Ectodermal cell (in vitro differentiated cells): ENCODE measurements around the gene MSI2.
A peak's percentile ranks its signal among the peaks of the same experiment; 100 is the strongest.

Experiments
- H3K27ac ChIP-seq: 2 replicates; pipeline ENCODE4 v1.7.0; 2013; ENCODE audit warnings: mild to moderate bottlenecking, low read depth, low read length; ENCODE audit not compliant: insufficient read depth, poor library complexity, severe bottlenecking
- H3K27me3 ChIP-seq: 2 replicates; pipeline ENCODE4 v1.7.0; 2013; ENCODE audit warnings: mild to moderate bottlenecking, low read length; ENCODE audit not compliant: insufficient read depth, control insufficient read depth, poor library complexity, severe bottlenecking
- H3K36me3 ChIP-seq: one replicate; pipeline ENCODE4 v1.7.0; 2013; ENCODE audit warnings: low read length; ENCODE audit not compliant: control insufficient read depth, insufficient read depth
- H3K4me1 ChIP-seq: one replicate; pipeline ENCODE4 v1.7.0; 2013; ENCODE audit warnings: low read length; ENCODE audit not compliant: control insufficient read depth, insufficient read depth
- H3K4me3 ChIP-seq: 2 replicates; pipeline ENCODE4 v1.7.0; 2013; ENCODE audit warnings: low read depth, low read length, control low read depth; ENCODE audit not compliant: insufficient read depth
- H3K9me3 ChIP-seq: 2 replicates; pipeline ENCODE4 v1.7.0; 2013; ENCODE audit warnings: mild to moderate bottlenecking, low read length, moderate library complexity; ENCODE audit not compliant: control insufficient read depth
- WGBS, 2 experiments: methylation state at CpG; one replicate each; pipeline ENCODE4 v1.1.7; 2013; ENCODE audit warnings: missing lambda C conversion rate in 2 of 2; 5-methylcytosine and 5-hydroxymethylcytosine counted together

The MSI2 gene

GRCh38 chr17:57288040-57288772, 31.9 kb downstream of the MSI2 start:
- Histone ChIP-seq H3K4me3 (no peak overlapping the region), H3K36me3 (no peaks in the 10 kb centered on the region), H3K27me3 (no peaks in the 10 kb centered on the region), H3K4me1 (peaks cover 63% of the 10 kb centered on the region), H3K9me3 (no peaks in the 10 kb centered on the region), H3K27ac (no peak overlapping the region)
- WGBS, 2 experiments, result 87 to 88% methylated on average over 10 of the region's 10 CpGs

GRCh38 chr17:57288773-57289121, 32.4 kb downstream of the MSI2 start:
- H3K27ac ChIP-seq, result no peak overlapping the region
- peaks cover 58% of the 10 kb centered on the region for H3K4me1 ChIP-seq
- WGBS, 2 experiments, result 81 to 94% methylated on average over 3 of the region's 3 CpGs
- H3K27me3 ChIP-seq, result no peaks in the 10 kb centered on the region
- H3K36me3 ChIP-seq, result no peaks in the 10 kb centered on the region
- no peaks in the 10 kb centered on the region for H3K9me3 ChIP-seq
- H3K4me3 ChIP-seq, result no peak overlapping the region

GRCh38 chr17:57289130-57289529, 32.8 kb downstream of the MSI2 start:
- H3K4me3 ChIP-seq, result no peak overlapping the region
- no peaks in the 10 kb centered on the region for H3K27me3 ChIP-seq
- peaks cover 55% of the 10 kb centered on the region for H3K4me1 ChIP-seq
- no peaks in the 10 kb centered on the region for H3K36me3 ChIP-seq
- H3K27ac ChIP-seq, result no peak overlapping the region
- WGBS, 2 experiments, result 78 to 81% methylated on average over 5 of the region's 5 CpGs
- H3K9me3 ChIP-seq, result no peaks in the 10 kb centered on the region

- peaks cover 51% of the 10 kb centered on the region for H3K4me1 ChIP-seq
These were observed 33.3 kb downstream of the MSI2 start for GRCh38 chr17:57289613-57290012.

GRCh38 chr17:57290981-57291380, 34.7 kb downstream of the MSI2 start:
- no peaks in the 10 kb centered on the region for H3K9me3 ChIP-seq
- H3K27me3 ChIP-seq, result no peaks in the 10 kb centered on the region
- H3K4me1 ChIP-seq, result peaks cover 50% of the 10 kb centered on the region
- WGBS, 2 experiments, result 92 to 94% methylated on average over 10 of the region's 10 CpGs
- H3K27ac ChIP-seq, result no peak overlapping the region
- H3K4me3 ChIP-seq, result no peak overlapping the region
- H3K36me3 ChIP-seq, result no peaks in the 10 kb centered on the region

More at GRCh38 chr17:57289613-57290012, 33.3 kb downstream of the MSI2 start:
- no peaks in the 10 kb centered on the region for H3K36me3 ChIP-seq
- H3K27ac ChIP-seq, result no peak overlapping the region
- H3K4me3 ChIP-seq, result no peak overlapping the region
- H3K27me3 ChIP-seq, result no peaks in the 10 kb centered on the region
- WGBS, 2 experiments, result 85 to 87% methylated on average over 7 of the region's 8 CpGs
- no peaks in the 10 kb centered on the region for H3K9me3 ChIP-seq

GRCh38 chr17:57292091-57292490, 35.8 kb downstream of the MSI2 start:
- H3K4me1 ChIP-seq, result peaks cover 44% of the 10 kb centered on the region
- H3K9me3 ChIP-seq, result no peaks in the 10 kb centered on the region
- no peak overlapping the region for H3K27ac ChIP-seq
- H3K36me3 ChIP-seq, result no peaks in the 10 kb centered on the region
- H3K27me3 ChIP-seq, result no peaks in the 10 kb centered on the region
- 92% methylated on average over 5 of the region's 5 CpGs for WGBS, 2 experiments
- no peak overlapping the region for H3K4me3 ChIP-seq

- Histone ChIP-seq H3K4me3 (no peak overlapping the region), H3K4me1 (peaks cover 36% of the 10 kb centered on the region), H3K9me3 (peaks cover 2% of the 10 kb centered on the region), H3K36me3 (peaks cover 9% of the 10 kb centered on the region), H3K27ac (peak overlapping the region; percentile 13), H3K27me3 (no peaks in the 10 kb centered on the region)
- WGBS, 2 experiments, result 89 to 92% methylated on average over 8 to 10 of the region's 10 CpGs
These were observed 36.8 kb downstream of the MSI2 start for GRCh38 chr17:57293077-57293476.

- Histone ChIP-seq H3K9me3 (peaks cover 9% of the 10 kb centered on the region), H3K36me3 (peaks cover 17% of the 10 kb centered on the region), H3K4me3 (no peak overlapping the region), H3K4me1 (peaks cover 28% of the 10 kb centered on the region), H3K27me3 (no peaks in the 10 kb centered on the region), H3K27ac (peak overlapping the region; percentile 71)
- WGBS, 2 experiments, result 94 to 96% methylated on average over 7 of the region's 7 CpGs
These were observed 37.8 kb downstream of the MSI2 start for GRCh38 chr17:57294101-57294500.

GRCh38 chr17:57294629-57295501, 38.5 kb downstream of the MSI2 start:
- Histone ChIP-seq H3K27ac (peak overlapping the region; percentile 71), H3K4me3 (no peak overlapping the region), H3K36me3 (peaks cover 19% of the 10 kb centered on the region), H3K27me3 (no peaks in the 10 kb centered on the region), H3K9me3 (peaks cover 9% of the 10 kb centered on the region), H3K4me1 (peaks cover 26% of the 10 kb centered on the region)
- 82 to 84% methylated on average over 9 to 10 of the region's 10 CpGs for WGBS, 2 experiments

- peak overlapping the region; percentile 71 for H3K27ac ChIP-seq
- no peaks in the 10 kb centered on the region for H3K27me3 ChIP-seq
- peaks cover 9% of the 10 kb centered on the region for H3K9me3 ChIP-seq
- WGBS, 2 experiments, result 43 to 51% methylated on average over 4 to 5 of the region's 5 CpGs
- no peak overlapping the region for H3K4me3 ChIP-seq
- peaks cover 26% of the 10 kb centered on the region for H3K4me1 ChIP-seq
- H3K36me3 ChIP-seq, result peaks cover 26% of the 10 kb centered on the region
These were observed 39.3 kb downstream of the MSI2 start for GRCh38 chr17:57295526-57296023.
